ENCODE data around the gene PNPLA1. TPM values are rescaled to one million over a fixed set of nuclear protein-coding genes. Genes with fewer than 3 reads are reported as not detected.

Gene PNPLA1
- total RNA-seq, 1 experiment from 2014 or later: 0.17 TPM

GRCh38 chr6:36292170-36292569 is 22.3 kb downstream of the PNPLA1 start:
- no peaks in the 10 kb centered on the region for H3K79me2 ChIP-seq (ENCODE audit: low read depth)
- no peaks in the 10 kb centered on the region for H3K9me3 ChIP-seq (ENCODE audit: insufficient read depth, low read depth)
- H3K4me2 ChIP-seq: no peak overlapping the region
- DNase-seq: no peak
- no peak overlapping the region for H3K4me3 ChIP-seq
- no peaks in the 10 kb centered on the region for H4K20me1 ChIP-seq (ENCODE audit: insufficient read depth)
- peaks cover 61% of the 10 kb centered on the region for H3K4me1 ChIP-seq (replicated peaks; ENCODE audit: insufficient read depth)
- ChIA-PET POLR2A (ENCODE audit: unreplicated experiment) (no interaction called here), CTCF (no interaction called here)
- no peaks in the 10 kb centered on the region for H3K9me2 ChIP-seq (ENCODE audit: insufficient read depth)
- no peak overlapping the region for H2AFZ ChIP-seq
- TF ChIP-seq EZH2 (IDR thresholded peaks at IDR 0.05; ENCODE audit: low read depth) (no peak), CTCF (conservative IDR thresholded peaks at IDR 0.05) (no peak)
- no peaks in the 10 kb centered on the region for H3K36me3 ChIP-seq (ENCODE audit: low read depth)
- intact Hi-C loops (cut with micrococcal nuclease; ENCODE audit: unreplicated experiment): no loop called here
- H3K27ac ChIP-seq: no peak overlapping the region
- peaks cover 33% of the 10 kb centered on the region for H3F3A ChIP-seq (ENCODE audit: insufficient read depth, low read depth)
- H3K27me3 ChIP-seq (ENCODE audit: insufficient read depth, low read depth): no peaks in the 10 kb centered on the region
- BruUV-seq (replicated peaks): no TSS peak

GRCh38 chr6:36296240-36296639 is 26.4 kb downstream of the PNPLA1 start:
- ChIA-PET CTCF (no interaction called here), POLR2A (ENCODE audit: unreplicated experiment) (no interaction called here)
- Histone ChIP-seq H3F3A (ENCODE audit: insufficient read depth, low read depth) (no peaks in the 10 kb centered on the region), H3K4me3 (no peak overlapping the region), H3K27me3 (ENCODE audit: insufficient read depth, low read depth) (no peaks in the 10 kb centered on the region), H3K27ac (no peak overlapping the region), H4K20me1 (ENCODE audit: insufficient read depth) (no peaks in the 10 kb centered on the region), H2AFZ (no peak overlapping the region), H3K79me2 (ENCODE audit: low read depth) (no peaks in the 10 kb centered on the region), H3K9me3 (ENCODE audit: insufficient read depth, low read depth) (no peaks in the 10 kb centered on the region), H3K4me1 (replicated peaks; ENCODE audit: insufficient read depth) (peaks cover 32% of the 10 kb centered on the region), H3K4me2 (no peak overlapping the region), H3K9me2 (ENCODE audit: insufficient read depth) (no peaks in the 10 kb centered on the region), H3K36me3 (ENCODE audit: low read depth) (no peaks in the 10 kb centered on the region)
- intact Hi-C loops (cut with micrococcal nuclease; ENCODE audit: unreplicated experiment): no loop called here
- BruUV-seq (replicated peaks): no TSS peak
- DNase-seq: no peak
- no peak for TF ChIP-seq CTCF (conservative IDR thresholded peaks at IDR 0.05)

- Histone ChIP-seq H3K27me3 (ENCODE audit: insufficient read depth, low read depth) (no peaks in the 10 kb centered on the region), H3K27ac (no peak overlapping the region), H3F3A (ENCODE audit: insufficient read depth, low read depth) (no peaks in the 10 kb centered on the region), H3K4me1 (replicated peaks; ENCODE audit: insufficient read depth) (peaks cover 24% of the 10 kb centered on the region; the same call in 1 of the 2 replicates), H3K9me3 (ENCODE audit: insufficient read depth, low read depth) (no peaks in the 10 kb centered on the region), H4K20me1 (ENCODE audit: insufficient read depth) (no peaks in the 10 kb centered on the region), H2AFZ (no peak overlapping the region), H3K4me2 (no peak overlapping the region), H3K9me2 (ENCODE audit: insufficient read depth) (no peaks in the 10 kb centered on the region), H3K79me2 (ENCODE audit: low read depth) (no peaks in the 10 kb centered on the region), H3K36me3 (ENCODE audit: low read depth) (no peaks in the 10 kb centered on the region), H3K4me3 (no peak overlapping the region)
- ChIA-PET POLR2A (ENCODE audit: unreplicated experiment) (interaction anchor here (0.7 kb wide), 1 partner anchor 52 kb away, joined by 3 read pairs; no protein-coding TSS in a partner anchor), CTCF (interaction anchor here (0.6 kb wide), 1 partner anchor 9 kb away, joined by 6 read pairs; no protein-coding TSS in a partner anchor)
- TF ChIP-seq CTCF (conservative IDR thresholded peaks at IDR 0.05): no peak
- no peak for TF ChIP-seq EZH2 (IDR thresholded peaks at IDR 0.05; ENCODE audit: low read depth)
- intact Hi-C loops (cut with micrococcal nuclease; ENCODE audit: unreplicated experiment): no loop called here
- DNase-seq: no peak
- BruUV-seq (replicated peaks): no TSS peak
Observed at GRCh38 chr6:36297051-36297450, 27.2 kb downstream of the PNPLA1 start.
